HT-29 (cell line): ENCODE measurements around the gene MFSD2A. TPM values are rescaled to one million over a fixed set of nuclear protein-coding genes. Genes with fewer than 3 reads are reported as not detected.
"Not testable (repeated sequence)": the region's sequence is repeated elsewhere in the genome, so short reads cannot be mapped to it uniquely, and the experiment has no call there.

Experiments used
- DNase-seq: peaks from one replicate; pipeline ENCODE4 v3.0.0-alpha.2; 2015; ENCODE audit warnings: low spot score
- total RNA-seq: library from RNA; depleted of rRNA; stranded (reverse); fragments of >200 nt; shearing (Covaris generic); gene quantifications from 2 replicates; pipeline ENCODE4 v1.2.3, GENCODE V29; 2014; rRNA removed

MFSD2A gene
- 13.7 and 15.4 TPM in 2 replicates for total RNA-seq

- peak; percentile 92 for DNase-seq
These were observed at the start of gene MFSD2A for GRCh38 chr1:39954870-39955546. TSS of gene MFSD2A (plus strand) at chr1:39955145. CDS start at chr1:39955293, 148 bp downstream.

- no peak for DNase-seq
These were observed 49.8 kb upstream of the MFSD2A start for GRCh38 chr1:39905172-39905571.

DNA sequence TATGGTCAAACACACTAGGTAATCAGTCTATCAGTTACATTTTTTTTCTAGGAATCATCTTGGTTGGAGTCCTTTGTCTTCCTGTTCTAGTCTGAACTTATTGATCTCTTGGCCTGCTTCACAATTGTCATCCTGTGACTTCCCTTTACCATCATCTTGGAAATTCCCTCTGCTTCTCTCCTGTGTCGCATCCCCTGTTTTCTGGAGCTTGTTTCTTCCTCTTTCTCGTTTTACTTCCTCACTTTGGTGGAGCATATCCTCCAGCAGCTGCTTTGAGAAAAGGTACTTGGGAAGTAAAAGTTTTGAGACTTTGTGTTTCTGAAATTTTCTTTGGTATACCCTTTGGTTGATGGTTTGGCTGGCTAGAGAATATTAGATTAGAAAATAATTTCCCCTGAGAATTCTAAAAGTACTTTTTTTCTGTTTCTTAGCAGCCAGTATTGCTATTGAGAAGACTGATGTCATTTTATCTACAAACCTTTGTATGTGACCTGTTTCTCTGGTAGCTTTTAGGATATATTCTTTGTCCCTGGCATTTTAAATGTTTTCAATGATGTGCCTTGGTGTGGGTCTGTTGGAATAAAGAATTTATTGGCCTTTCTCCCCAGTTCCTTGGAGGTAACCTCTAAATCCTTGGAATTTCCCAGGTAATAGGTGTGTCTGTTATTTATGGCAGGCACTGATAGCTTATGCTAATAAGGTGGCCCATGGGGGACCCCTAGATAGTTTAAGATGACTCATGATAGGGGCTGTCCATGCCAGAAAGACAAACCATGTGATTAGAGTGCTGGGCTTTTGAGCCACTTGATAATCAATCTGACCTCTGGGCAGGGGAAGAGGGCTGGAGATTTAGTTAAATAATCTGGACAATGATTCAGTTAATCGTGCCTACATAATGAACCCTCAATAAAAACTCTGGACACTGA lies 47.2 kb upstream of the MFSD2A start:
- DNase-seq, result no peak

GRCh38 chr1:39908534-39908933 lies 46.4 kb upstream of the MFSD2A start:
- no peak for DNase-seq

DNA sequence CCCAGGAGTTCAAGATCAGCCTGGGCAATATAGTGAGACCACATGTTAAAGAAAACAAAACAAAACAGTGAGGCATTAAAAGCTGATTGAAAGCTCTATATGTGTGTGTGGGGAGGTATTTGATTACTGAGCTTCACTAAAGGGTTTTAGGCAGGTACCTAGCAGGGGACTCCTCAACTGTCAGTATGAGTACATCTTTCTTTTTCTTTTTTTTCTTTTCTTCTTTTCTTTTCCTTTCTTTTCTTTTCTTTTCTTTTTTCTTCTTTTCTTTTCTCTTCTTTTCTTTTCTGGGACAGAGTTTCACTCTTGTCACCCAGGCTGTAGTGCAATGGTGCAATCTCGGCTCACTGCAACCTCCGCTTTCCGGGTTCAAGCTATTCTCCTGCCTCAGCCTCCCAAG lies 44.7 kb upstream of the MFSD2A start:
- DNase-seq, result no peak

GRCh38 chr1:39913136-39913535 lies 41.8 kb upstream of the MFSD2A start:
- DNase-seq, result not testable (repeated sequence)

GRCh38 chr1:39915499-39916129 lies 39.3 kb upstream of the MFSD2A start:
- no peak for DNase-seq

GRCh38 chr1:39917825-39918224 lies 37.1 kb upstream of the MFSD2A start:
- DNase-seq, result peak; percentile 28

- peak; percentile 91 for DNase-seq
These were observed 35.4 kb upstream of the MFSD2A start for GRCh38 chr1:39919545-39919944.

- no peak for DNase-seq
These were observed 32.7 kb upstream of the MFSD2A start for GRCh38 chr1:39922251-39922688.

- no peak for DNase-seq
These were observed 29.1 kb upstream of the MFSD2A start for GRCh38 chr1:39925721-39926342.

DNA sequence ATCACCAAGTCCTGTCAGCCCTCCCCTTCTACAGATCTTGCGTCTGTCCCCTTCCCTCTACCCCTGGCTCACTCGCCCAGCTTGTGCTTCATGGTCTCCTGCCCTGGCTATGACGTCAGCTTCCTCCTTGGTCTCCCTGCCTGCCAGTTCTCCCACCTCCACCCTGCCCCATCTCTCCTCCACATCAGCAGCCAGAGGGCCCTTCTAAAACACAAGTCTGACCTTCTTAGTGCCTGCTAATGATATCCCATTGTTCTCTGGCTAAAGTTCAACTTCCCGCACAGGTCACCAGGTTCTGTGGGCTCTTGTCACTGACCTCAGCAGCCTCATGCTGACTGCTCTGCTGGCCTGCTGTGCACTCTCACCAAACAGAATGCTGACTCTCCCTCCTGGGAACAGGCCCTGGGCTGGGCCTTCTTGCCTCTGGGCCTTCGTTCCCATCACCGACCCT lies 28.6 kb upstream of the MFSD2A start:
- DNase-seq, result no peak

DNA sequence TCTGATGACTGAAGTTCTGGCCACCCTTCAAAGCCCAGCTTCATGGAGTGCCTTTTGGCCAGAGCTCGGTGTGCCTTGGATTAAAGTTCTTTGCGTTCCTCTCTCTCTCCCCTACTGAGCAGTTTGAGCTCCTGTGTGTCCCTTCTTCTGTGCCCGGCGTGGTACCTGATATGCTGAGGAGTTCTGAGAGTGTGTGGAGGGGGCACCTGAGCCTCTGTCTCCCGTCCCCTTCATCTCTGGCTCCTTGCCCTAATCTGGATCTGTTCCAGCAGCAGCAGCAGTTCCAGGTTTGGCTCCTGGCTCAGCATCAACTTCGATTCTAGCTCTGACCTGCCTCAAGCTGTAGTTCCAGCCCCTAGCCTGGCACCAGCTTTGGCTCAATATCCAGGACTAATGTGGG lies 28.1 kb upstream of the MFSD2A start:
- DNase-seq, result no peak

DNA sequence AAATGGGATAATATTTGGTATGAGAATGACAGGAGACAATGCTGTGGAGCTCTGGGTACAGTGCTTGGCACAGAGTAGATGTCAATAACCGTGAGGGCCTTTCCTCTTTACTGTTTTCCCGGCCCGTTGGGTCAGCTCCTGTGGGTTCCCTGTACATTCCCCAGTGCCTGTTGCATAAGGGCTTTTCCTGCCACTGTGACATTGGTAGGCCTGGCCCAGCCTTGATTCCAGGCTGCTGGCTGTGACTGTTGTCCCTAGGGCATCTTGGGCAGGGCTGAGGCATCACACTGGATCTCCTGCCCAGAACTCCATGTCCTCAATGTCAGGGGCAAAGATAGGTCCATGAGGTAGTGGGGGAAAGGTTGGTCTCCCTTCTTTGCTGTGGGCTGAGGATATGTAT lies 27.4 kb upstream of the MFSD2A start:
- no peak for DNase-seq

- no peak for DNase-seq
These were observed 25.9 kb upstream of the MFSD2A start for GRCh38 chr1:39928809-39929587.

DNA sequence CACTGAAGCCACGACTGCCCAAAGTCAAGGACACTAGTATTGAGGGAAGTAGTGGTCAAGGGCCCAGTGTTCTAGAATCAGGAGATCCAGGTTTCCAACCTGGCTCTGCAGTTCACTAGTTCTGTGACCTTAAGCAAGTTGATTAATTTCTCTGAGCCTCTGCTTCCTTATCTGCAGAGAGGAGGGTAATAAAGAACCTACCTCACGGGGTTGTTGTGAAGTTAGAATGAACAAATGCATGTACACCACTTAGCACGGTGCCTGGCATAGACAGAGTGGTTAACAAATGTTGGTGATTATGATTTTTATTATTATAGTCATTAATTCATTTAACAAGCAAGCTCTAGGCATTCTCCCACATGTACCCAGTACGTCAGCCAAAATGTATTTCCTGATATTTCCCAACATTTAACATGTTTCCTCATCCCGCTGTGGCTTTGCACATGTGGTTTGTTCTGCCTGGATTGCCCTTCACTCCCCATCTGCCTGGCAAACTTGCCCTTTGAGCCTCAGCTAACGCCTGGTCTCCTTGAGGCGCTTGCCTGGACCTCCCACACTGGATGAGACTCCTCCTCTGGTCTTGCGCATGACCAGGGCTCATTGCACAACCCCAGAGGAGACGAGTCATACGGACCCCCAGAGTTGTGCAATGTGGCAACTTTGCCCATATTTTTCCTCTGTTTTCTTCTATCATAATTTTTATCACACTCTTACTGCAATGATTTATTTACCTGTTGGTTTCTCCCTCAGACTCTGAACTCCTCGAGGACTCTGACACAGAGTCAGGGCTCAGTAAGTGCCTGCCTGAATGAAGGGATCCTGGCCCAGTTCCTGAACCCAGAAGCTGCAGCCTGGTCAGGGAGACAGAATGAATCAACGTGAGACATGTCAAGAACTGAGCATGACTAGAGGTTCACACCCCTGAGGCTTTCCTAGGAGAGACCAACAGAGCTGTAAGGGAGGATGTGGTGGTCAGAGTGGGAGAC lies 20.7 kb upstream of the MFSD2A start:
- DNase-seq, result peak; percentile 64

GRCh38 chr1:39936724-39937491 lies 18.0 kb upstream of the MFSD2A start:
- no peak for DNase-seq

DNA sequence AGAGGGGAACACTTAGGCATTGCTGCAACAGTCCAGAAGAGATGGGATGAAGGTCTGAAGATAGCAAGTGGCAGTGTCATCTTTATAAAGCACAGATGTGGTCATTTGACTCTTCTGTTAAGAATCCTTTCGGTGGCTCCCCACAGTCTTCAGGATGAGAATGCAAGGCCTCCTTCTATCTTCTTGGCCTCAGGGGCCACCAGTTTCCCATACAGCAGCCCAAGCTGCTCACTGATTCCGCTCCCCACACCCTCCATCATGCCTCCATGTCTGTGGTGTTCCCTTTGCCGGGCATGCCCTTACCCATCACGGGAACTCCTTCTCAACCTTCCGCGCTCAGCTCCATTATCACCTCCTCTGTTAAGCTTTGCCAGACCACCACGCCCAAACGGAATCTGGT lies 16.1 kb upstream of the MFSD2A start:
- DNase-seq, result no peak

GRCh38 chr1:39940253-39940652 lies 14.7 kb upstream of the MFSD2A start:
- DNase-seq, result no peak
